HepG2 (cell line): Measurements from ENCODE around the gene C1QC.

Source experiments
- AKNA ChIP-seq: sonication (generic); formaldehyde crosslinking; IDR thresholded peaks from 2 replicates; pipeline ENCODE4 v1.4.0; 2020; ENCODE audit warnings: missing genetic modification reagents, borderline replicate concordance
- CTCF ChIP-seq: sonication (generic); formaldehyde crosslinking; IDR thresholded peaks from 2 replicates; pipeline ENCODE4 v1.5.0; 2020; ENCODE audit warnings: mild to moderate bottlenecking, missing genetic modification reagents, moderate library complexity
- EZH2 ChIP-seq: conservative IDR thresholded peaks from 2 replicates; pipeline ENCODE4 v1.6.1; 2012; ENCODE audit warnings: mild to moderate bottlenecking, low read depth, low read length, moderate library complexity
- HCFC1 ChIP-seq: fragments of 150-350 bp; IDR thresholded peaks from 2 replicates; pipeline ENCODE4 v1.6.1; 2014; ENCODE audit warnings: low read depth, low read length
- IRF1 ChIP-seq: sonication (generic); formaldehyde crosslinking; IDR thresholded peaks from 2 replicates; pipeline ENCODE4 v1.4.0; 2020; ENCODE audit warnings: low read depth, mild to moderate bottlenecking, missing genetic modification reagents
- MLX ChIP-seq: IDR thresholded peaks from 2 replicates; pipeline ENCODE4 v1.6.1; 2016
- NR2F2 ChIP-seq: IDR thresholded peaks from 2 replicates; pipeline ENCODE4 v1.6.1; 2012; ENCODE audit warnings: low read depth, inconsistent platforms, borderline replicate concordance
- PCBP1 ChIP-seq: fragments of 200-400 bp; formaldehyde crosslinking; IDR thresholded peaks from 2 replicates; pipeline ENCODE4 v1.6.1; 2017; ENCODE audit warnings: mild to moderate bottlenecking, low read depth, low read length, borderline replicate concordance
- RELA ChIP-seq: sonication (generic); formaldehyde crosslinking; IDR thresholded peaks from 2 replicates; pipeline ENCODE4 v1.4.0; 2020; ENCODE audit warnings: missing genetic modification reagents
- SIX4 ChIP-seq: sonication (generic); formaldehyde crosslinking; IDR thresholded peaks from 2 replicates; pipeline ENCODE4 v1.4.0; 2020; ENCODE audit warnings: missing genetic modification reagents
- SNAPC2 ChIP-seq: sonication (generic); formaldehyde crosslinking; IDR thresholded peaks from 2 replicates; pipeline ENCODE4 v1.8.1; 2022; ENCODE audit warnings: mild to moderate bottlenecking, missing genetic modification reagents
- ZBTB44 ChIP-seq: sonication (generic); formaldehyde crosslinking; IDR thresholded peaks from 2 replicates; pipeline ENCODE4 v1.4.0; 2020; ENCODE audit warnings: missing genetic modification reagents

GRCh38 chr1:22629886-22630285, 13.5 kb upstream of the C1QC start:
- TF ChIP-seq RELA (CRISPR knock-in tag) (no peak), MLX (CRISPR knock-in tag) (no peak), CTCF (CRISPR knock-in tag) (no peak), NR2F2 (no peak), PCBP1 (no peak), SIX4 (CRISPR knock-in tag) (no peak), SNAPC2 (CRISPR knock-in tag) (no peak), AKNA (CRISPR knock-in tag) (no peak), HCFC1 (no peak), ZBTB44 (no peak), EZH2 (no peak), IRF1 (no peak)
